ENCODE results near the gene CXXC1. TPM values are rescaled to one million over a fixed set of nuclear protein-coding genes. Genes with fewer than 3 reads are reported as not detected.
A peak's percentile ranks its signal among the peaks of the same experiment; 100 is the strongest.
"Not testable (repeated sequence)": the region's sequence is repeated elsewhere in the genome, so short reads cannot be mapped to it uniquely, and the experiment has no call there.

CXXC1 gene
- total RNA-seq, 1 experiment from 2014 or later = 54.7 TPM

DNA sequence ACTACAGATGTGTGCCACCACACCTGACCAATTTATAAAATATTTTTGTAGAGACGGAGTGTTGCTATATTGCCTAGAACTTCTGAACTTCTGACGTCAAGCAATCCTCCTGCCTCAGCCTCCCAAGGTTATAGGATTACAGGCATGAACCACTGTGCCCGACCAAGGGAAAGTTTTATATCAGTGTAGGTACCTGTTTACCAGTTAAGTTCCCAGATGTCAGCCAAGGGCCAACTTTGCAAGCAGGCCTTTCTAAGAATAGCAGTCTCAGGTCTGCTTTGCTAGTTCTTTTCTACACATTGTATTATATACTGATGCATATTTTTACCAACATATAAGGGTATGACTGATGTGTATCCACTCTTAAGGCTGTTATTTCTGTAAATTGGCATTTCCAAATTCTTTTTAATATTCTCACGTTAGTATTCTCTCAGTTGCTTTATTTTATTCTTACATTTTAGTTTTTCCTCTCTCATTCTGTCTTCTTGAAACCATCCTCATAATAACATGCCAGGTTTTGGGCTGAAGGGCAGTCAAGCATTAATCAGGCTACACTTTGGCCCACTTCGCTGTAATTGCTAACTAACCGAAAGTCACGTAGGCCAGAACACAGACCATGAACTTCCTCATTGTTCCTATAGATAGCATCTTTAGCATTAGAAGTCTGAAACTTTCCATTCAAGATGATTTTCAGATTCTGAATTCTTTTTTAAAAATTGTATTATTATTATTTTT lies 25.0 kb upstream of the CXXC1 start:
- Histone ChIP-seq H3K36me3 (ENCODE audit: low read depth) (no peaks in the 10 kb centered on the region), H3K9me3 (ENCODE audit: insufficient read depth, low read depth) (no peaks in the 10 kb centered on the region), H3K4me2 (no peak overlapping the region), H3K27me3 (ENCODE audit: insufficient read depth, low read depth) (no peaks in the 10 kb centered on the region), H2AFZ (no peak overlapping the region), H3K79me2 (ENCODE audit: low read depth) (no peaks in the 10 kb centered on the region), H3F3A (ENCODE audit: insufficient read depth, low read depth) (peaks cover 16% of the 10 kb centered on the region), H3K9me2 (ENCODE audit: insufficient read depth) (no peaks in the 10 kb centered on the region), H4K20me1 (ENCODE audit: insufficient read depth) (no peaks in the 10 kb centered on the region), H3K4me1 (replicated peaks; ENCODE audit: insufficient read depth) (peaks cover 10% of the 10 kb centered on the region), H3K27ac (no peak overlapping the region), H3K4me3 (no peak overlapping the region)
- ChIA-PET POLR2A (ENCODE audit: unreplicated experiment) (no interaction called here), CTCF (no interaction called here)
- no TSS peak for BruUV-seq (replicated peaks)
- TF ChIP-seq, protein P1, sequence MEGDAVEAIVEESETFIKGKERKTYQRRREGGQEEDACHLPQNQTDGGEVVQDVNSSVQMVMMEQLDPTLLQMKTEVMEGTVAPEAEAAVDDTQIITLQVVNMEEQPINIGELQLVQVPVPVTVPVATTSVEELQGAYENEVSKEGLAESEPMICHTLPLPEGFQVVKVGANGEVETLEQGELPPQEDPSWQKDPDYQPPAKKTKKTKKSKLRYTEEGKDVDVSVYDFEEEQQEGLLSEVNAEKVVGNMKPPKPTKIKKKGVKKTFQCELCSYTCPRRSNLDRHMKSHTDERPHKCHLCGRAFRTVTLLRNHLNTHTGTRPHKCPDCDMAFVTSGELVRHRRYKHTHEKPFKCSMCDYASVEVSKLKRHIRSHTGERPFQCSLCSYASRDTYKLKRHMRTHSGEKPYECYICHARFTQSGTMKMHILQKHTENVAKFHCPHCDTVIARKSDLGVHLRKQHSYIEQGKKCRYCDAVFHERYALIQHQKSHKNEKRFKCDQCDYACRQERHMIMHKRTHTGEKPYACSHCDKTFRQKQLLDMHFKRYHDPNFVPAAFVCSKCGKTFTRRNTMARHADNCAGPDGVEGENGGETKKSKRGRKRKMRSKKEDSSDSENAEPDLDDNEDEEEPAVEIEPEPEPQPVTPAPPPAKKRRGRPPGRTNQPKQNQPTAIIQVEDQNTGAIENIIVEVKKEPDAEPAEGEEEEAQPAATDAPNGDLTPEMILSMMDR (conservative IDR thresholded peaks at IDR 0.05) = no peak
- no peak for TF ChIP-seq EZH2 (IDR thresholded peaks at IDR 0.05; ENCODE audit: low read depth)
- no peak for DNase-seq
- intact Hi-C loops (cut with micrococcal nuclease; ENCODE audit: unreplicated experiment) = no loop called here

GRCh38 chr18:50311650-50312049 lies 24.2 kb upstream of the CXXC1 start:
- no peak for TF ChIP-seq EZH2 (IDR thresholded peaks at IDR 0.05; ENCODE audit: low read depth)
- TF ChIP-seq, protein P1 (conservative IDR thresholded peaks at IDR 0.05) = no peak
- Histone ChIP-seq H3K27me3 (ENCODE audit: insufficient read depth, low read depth) (no peaks in the 10 kb centered on the region), H3K27ac (no peak overlapping the region), H3K79me2 (ENCODE audit: low read depth) (no peaks in the 10 kb centered on the region), H3K4me1 (replicated peaks; ENCODE audit: insufficient read depth) (peaks cover 18% of the 10 kb centered on the region), H3K9me3 (ENCODE audit: insufficient read depth, low read depth) (no peaks in the 10 kb centered on the region), H2AFZ (no peak overlapping the region), H3F3A (ENCODE audit: insufficient read depth, low read depth) (peaks cover 23% of the 10 kb centered on the region), H3K36me3 (ENCODE audit: low read depth) (no peaks in the 10 kb centered on the region), H3K4me3 (no peak overlapping the region), H3K9me2 (ENCODE audit: insufficient read depth) (no peaks in the 10 kb centered on the region), H4K20me1 (ENCODE audit: insufficient read depth) (no peaks in the 10 kb centered on the region), H3K4me2 (no peak overlapping the region)
- no TSS peak for BruUV-seq (replicated peaks)
- ChIA-PET CTCF (no interaction called here), POLR2A (ENCODE audit: unreplicated experiment) (no interaction called here)
- no peak for DNase-seq
- intact Hi-C loops (cut with micrococcal nuclease; ENCODE audit: unreplicated experiment) = no loop called here

- Histone ChIP-seq H3K4me1 (replicated peaks; ENCODE audit: insufficient read depth) (peaks cover 18% of the 10 kb centered on the region), H3K27me3 (ENCODE audit: insufficient read depth, low read depth) (no peaks in the 10 kb centered on the region), H3F3A (ENCODE audit: insufficient read depth, low read depth) (peaks cover 23% of the 10 kb centered on the region), H2AFZ (no peak overlapping the region), H3K4me3 (no peak overlapping the region), H3K9me3 (ENCODE audit: insufficient read depth, low read depth) (peaks cover 2% of the 10 kb centered on the region; the same call in 1 of the 2 replicates), H3K36me3 (ENCODE audit: low read depth) (no peaks in the 10 kb centered on the region), H3K27ac (no peak overlapping the region), H3K9me2 (ENCODE audit: insufficient read depth) (no peaks in the 10 kb centered on the region), H3K79me2 (ENCODE audit: low read depth) (no peaks in the 10 kb centered on the region), H3K4me2 (no peak overlapping the region), H4K20me1 (ENCODE audit: insufficient read depth) (no peaks in the 10 kb centered on the region)
- CTCF ChIA-PET = no interaction called here
- DNase-seq = no peak
- intact Hi-C loops (cut with micrococcal nuclease; ENCODE audit: unreplicated experiment) = no loop called here
- no TSS peak for BruUV-seq (replicated peaks)
- POLR2A ChIA-PET (ENCODE audit: unreplicated experiment) = no interaction called here
- TF ChIP-seq, protein P1 (conservative IDR thresholded peaks at IDR 0.05) = no peak
- no peak for TF ChIP-seq EZH2 (IDR thresholded peaks at IDR 0.05; ENCODE audit: low read depth)
These were observed 22.6 kb upstream of the CXXC1 start for GRCh38 chr18:50310080-50310479.

DNA sequence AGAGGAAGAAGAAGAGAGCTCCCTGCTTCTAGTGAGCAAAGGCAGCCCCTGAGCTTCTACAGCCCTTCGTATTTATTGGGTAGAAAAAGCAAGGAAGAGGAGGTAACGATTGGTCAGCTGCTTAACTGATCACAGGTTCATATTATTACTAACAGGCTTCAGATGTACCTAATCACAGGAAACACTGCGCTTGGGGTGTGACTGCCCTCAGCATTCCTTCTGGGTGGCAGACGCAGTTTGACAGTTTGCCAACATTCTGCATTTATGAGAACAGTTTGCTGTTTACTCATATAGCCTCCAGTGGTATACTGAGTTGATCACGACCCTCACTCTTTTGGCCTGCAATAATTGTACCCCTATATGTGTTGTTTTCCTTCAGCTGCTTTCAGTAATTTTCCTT lies 21.4 kb upstream of the CXXC1 start:
- H3K9me2 ChIP-seq (ENCODE audit: insufficient read depth); H3K9me3 ChIP-seq (ENCODE audit: insufficient read depth, low read depth); H4K20me1 ChIP-seq (ENCODE audit: insufficient read depth); BruUV-seq (replicated peaks); CTCF ChIA-PET; H3K27me3 ChIP-seq (ENCODE audit: insufficient read depth, low read depth); H3K79me2 ChIP-seq (ENCODE audit: low read depth); POLR2A ChIA-PET (ENCODE audit: unreplicated experiment); H3K36me3 ChIP-seq (ENCODE audit: low read depth): not testable (repeated sequence)
- Histone ChIP-seq H3K4me1 (replicated peaks; ENCODE audit: insufficient read depth) (peaks cover 18% of the 10 kb centered on the region), H3F3A (ENCODE audit: insufficient read depth, low read depth) (peaks cover 23% of the 10 kb centered on the region), H3K4me2 (peak overlapping the region; percentile 97), H2AFZ (peak overlapping the region; percentile 87; the same call in 1 of the 2 replicates), H3K4me3 (peak overlapping the region; percentile 78; the same call in 1 of the 2 replicates), H3K27ac (peak overlapping the region; percentile 99)
- intact Hi-C loops (cut with micrococcal nuclease; ENCODE audit: unreplicated experiment) = loop anchor here (2.0 kb wide), 1 partner anchor 42 kb away; the partner anchor contains the start of gene CFAP53
- DNase-seq = peak in 1 of 2 experiments; percentile 48

Data from PC-9 (cell line).